Measurements from ENCODE around the gene APOL1. TPM values are rescaled to one million over a fixed set of nuclear protein-coding genes. Genes with fewer than 3 reads are reported as not detected.

The APOL1 gene
- total and polyA plus RNA-seq, 2 donors (not counting 3 experiments of a cell fraction or from before 2014, with no cell fraction given): 8.2 to 14.1 TPM

DNA sequence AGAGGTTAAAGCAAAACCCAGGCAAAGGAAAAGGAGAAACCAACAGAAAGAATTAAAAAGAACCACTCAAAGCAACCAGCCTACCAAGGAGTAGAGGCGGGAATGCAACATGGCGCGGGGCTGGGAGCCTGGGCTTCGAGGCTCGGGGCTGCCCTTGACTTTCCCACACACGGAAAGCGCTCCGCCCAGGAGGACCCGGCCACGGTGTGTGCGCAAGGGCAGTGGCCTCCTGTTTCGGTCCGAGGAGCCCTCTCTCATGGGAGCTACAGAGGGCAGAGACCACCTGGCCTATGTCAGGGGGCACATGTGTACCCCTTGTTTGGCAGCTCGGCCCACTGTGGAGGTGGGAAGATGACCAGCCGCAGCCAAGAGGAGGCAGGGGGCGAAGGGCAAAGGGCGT is 55.9 kb downstream of the APOL1 start:
- Histone ChIP-seq H3K4me1 (ENCODE audit: control insufficient read depth, extremely low read depth, insufficient read depth, low read length) (peaks cover 10% of the 10 kb centered on the region), H3K27ac (ENCODE audit: insufficient read depth, low read depth, low read length) (no peak overlapping the region), H3K4me3 (replicated peaks in 1 of 3; ENCODE audit: insufficient read depth in 1 of 3, low read depth in 1 of 3, low read length in 3 of 3) (no peak overlapping the region), H2AFZ (ENCODE audit: low read depth, low read length) (no peak overlapping the region), H3K79me2 (ENCODE audit: control insufficient read depth, insufficient read depth, low read length) (peaks cover 78% of the 10 kb centered on the region), H3K9me3 (replicated peaks; ENCODE audit: control insufficient read depth, insufficient read depth, low read length) (no peaks in the 10 kb centered on the region), H3K4me2 (ENCODE audit: insufficient read depth, low read length) (no peak overlapping the region), H3K9ac (replicated peaks; ENCODE audit: extremely low read depth, insufficient read depth, low read length) (no peak overlapping the region), H3K9me1 (replicated peaks; ENCODE audit: control insufficient read depth, extremely low read depth, insufficient read depth, low read length) (no peaks in the 10 kb centered on the region), H3K36me3 (ENCODE audit: control insufficient read depth in 2 of 2, extremely low read depth in 1 of 2, insufficient read depth in 2 of 2, low read length in 2 of 2) (peaks cover 78 to 81% of the 10 kb centered on the region in 2 experiments), H3K27me3 (ENCODE audit: control insufficient read depth in 2 of 2, insufficient read depth in 2 of 2, low read length in 2 of 2) (no peaks in the 10 kb centered on the region), H4K20me1 (replicated peaks; ENCODE audit: control insufficient read depth, extremely low read depth, insufficient read depth, low read length) (peaks cover 2% of the 10 kb centered on the region)
- ChIA-PET POLR2A (no interaction called here), CTCF (interaction anchor here (1.0 kb wide), 1 partner anchor 162 kb away, joined by 3 read pairs; no protein-coding TSS in a partner anchor)
- TF ChIP-seq GATA2 (IDR thresholded peaks at IDR 0.05; ENCODE audit: insufficient read depth, insufficient read length, low read depth, low read length) (no peak), EZH2 (IDR thresholded peaks at IDR 0.05; ENCODE audit: borderline replicate concordance, low read depth, low read length, severe bottlenecking) (no peak), MYC (IDR thresholded peaks at IDR 0.05; ENCODE audit: low read depth, low read length) (no peak), POLR2AphosphoS5 (IDR thresholded peaks at IDR 0.05; ENCODE audit: insufficient read depth, low read depth, low read length) (no peak), FOS (IDR thresholded peaks at IDR 0.05; ENCODE audit: borderline replicate concordance, insufficient read depth, low read length) (no peak), MAX (IDR thresholded peaks at IDR 0.05; ENCODE audit: insufficient read depth, insufficient read length) (no peak), JUN (IDR thresholded peaks at IDR 0.05; ENCODE audit: borderline replicate concordance, insufficient read depth, insufficient read length, low read depth) (no peak), POLR2A (IDR thresholded peaks at IDR 0.05; ENCODE audit: low read depth, low read length) (no peak)
- TF ChIP-seq, protein P1, sequence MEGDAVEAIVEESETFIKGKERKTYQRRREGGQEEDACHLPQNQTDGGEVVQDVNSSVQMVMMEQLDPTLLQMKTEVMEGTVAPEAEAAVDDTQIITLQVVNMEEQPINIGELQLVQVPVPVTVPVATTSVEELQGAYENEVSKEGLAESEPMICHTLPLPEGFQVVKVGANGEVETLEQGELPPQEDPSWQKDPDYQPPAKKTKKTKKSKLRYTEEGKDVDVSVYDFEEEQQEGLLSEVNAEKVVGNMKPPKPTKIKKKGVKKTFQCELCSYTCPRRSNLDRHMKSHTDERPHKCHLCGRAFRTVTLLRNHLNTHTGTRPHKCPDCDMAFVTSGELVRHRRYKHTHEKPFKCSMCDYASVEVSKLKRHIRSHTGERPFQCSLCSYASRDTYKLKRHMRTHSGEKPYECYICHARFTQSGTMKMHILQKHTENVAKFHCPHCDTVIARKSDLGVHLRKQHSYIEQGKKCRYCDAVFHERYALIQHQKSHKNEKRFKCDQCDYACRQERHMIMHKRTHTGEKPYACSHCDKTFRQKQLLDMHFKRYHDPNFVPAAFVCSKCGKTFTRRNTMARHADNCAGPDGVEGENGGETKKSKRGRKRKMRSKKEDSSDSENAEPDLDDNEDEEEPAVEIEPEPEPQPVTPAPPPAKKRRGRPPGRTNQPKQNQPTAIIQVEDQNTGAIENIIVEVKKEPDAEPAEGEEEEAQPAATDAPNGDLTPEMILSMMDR (IDR thresholded peaks at IDR 0.05; ENCODE audit: extremely low read depth in 1 of 2, insufficient read depth in 1 of 2, low read depth in 1 of 2, low read length in 2 of 2): no peak
- no peak for FAIRE-seq
- dilution Hi-C loops (cut with MboI; ENCODE audit: extremely low pct_ligation_motif_present, low sequenced_read_pairs) (no loop called here), intact Hi-C loops (cut with micrococcal nuclease) (no loop called here)
- no TSS peak for BruUV-seq (replicated peaks)
- no peak for DNase-seq (ENCODE audit: low read depth, low spot score)
